ENCODE data around the gene OSBPL5. TPM values are rescaled to one million over a fixed set of nuclear protein-coding genes. Genes with fewer than 3 reads are reported as not detected.

The OSBPL5 gene
- total RNA-seq, 1 experiment from 2014 or later = 9.6 TPM

DNA sequence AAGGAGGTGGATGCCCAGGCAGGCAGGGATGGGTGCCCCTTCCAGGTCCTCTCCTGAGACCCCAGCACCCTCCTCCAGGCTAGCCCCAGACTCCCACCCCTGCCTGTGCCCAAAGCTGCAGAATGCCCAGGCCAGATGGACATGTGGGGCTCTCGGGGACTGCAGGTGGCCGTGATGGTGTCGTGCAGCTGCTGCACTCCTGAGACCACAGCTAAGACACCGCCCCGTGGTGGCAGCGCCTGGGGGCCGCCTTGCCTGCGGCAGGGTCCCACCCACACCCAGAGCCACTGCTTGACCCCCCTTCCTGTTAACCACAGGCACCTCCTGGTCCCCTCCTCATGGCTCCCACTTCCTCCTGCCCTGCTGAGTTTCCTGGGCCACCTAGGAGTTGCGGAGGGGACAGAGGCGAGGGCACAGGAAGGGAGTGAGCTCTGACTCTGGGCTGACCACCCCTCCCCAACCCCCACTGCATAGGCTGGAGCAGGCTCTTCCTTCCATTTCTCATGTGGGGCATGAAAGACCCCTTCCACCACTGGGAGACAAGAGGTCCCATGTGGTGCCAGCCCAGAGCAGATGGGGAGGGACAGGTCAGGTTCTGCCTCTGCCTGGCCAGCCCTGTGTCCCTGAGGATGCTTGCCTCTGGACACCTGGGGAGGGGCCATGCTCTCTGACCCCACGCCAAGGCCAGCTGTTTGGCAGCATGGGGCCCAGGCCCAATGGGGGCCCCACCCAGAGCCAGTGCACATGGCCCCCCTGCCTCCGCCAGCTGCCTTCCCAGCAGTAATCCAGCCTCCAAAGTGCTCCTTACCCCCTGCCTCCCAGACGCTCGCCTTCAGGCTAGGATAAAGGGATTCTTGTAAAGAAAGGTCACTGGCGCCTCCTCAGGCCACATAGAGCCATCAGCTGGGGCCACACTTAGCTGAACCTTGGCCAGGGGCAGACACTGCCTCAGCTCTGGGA lies 29.3 kb downstream of the OSBPL5 start:
- DNase-seq (ENCODE audit: low read depth) = no peak

DNA sequence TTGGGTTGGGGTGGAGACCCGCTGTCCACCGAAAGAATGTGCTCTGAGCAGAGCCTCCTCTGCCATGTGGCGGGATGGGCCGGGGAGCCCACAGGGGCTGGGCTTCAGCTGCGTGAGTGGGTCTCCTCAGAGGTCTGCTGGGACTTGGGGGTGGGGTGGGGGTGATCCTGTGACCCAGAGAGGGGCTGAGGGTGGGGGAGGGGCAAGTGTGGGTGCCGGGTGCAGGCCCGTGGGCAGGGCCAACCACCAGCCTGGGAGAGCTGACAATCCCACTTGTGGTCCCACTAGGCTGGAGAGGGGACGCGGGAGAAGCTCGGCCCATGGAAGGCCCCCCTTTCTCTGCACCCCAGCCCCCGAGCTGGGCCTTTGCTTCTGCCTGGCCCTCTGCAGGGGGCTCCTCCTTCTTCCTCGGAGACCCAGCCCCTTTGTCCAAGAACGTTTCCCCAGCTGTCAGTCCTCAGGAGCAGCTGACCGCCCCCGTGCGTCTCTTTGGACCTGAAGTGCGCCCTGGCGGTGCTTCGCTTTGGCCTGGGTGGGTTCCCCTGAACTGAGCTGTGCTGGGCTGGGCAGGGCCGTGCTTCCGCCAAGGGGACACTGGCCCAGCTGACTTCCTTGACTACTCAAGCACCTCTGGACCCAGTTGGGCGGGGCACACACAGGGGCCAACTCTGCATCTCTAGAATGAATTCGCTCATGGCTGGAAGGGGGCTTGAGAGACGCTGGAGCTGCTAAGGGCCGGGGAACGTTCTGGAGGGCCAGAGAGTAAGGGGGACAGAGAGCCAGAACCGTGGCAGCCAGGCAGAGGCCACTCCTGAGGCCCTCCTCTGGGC lies 30.2 kb downstream of the OSBPL5 start:
- DNase-seq (ENCODE audit: low read depth) = no peak

DNA sequence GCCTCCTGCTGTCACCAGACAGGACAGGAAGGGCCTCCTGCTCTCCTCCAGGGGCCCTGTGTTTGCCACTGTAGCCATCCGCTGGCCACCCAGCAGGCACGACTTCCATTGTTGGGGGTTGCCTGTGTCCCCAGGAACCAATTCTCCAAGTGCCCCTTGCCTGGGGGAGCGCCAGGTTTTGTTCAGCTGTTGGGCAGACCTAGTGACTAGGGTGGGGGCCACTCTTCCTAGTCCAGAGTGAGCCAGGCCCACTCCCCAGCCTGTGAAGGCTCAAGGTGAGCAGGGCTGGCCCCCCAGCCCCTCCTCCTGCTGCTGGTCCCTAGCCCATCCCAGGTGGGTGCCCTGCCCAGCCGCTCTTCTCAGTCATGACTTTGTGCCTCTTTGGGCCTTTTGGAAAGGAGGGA lies 30.9 kb downstream of the OSBPL5 start:
- DNase-seq (ENCODE audit: low read depth) = no peak

DNA sequence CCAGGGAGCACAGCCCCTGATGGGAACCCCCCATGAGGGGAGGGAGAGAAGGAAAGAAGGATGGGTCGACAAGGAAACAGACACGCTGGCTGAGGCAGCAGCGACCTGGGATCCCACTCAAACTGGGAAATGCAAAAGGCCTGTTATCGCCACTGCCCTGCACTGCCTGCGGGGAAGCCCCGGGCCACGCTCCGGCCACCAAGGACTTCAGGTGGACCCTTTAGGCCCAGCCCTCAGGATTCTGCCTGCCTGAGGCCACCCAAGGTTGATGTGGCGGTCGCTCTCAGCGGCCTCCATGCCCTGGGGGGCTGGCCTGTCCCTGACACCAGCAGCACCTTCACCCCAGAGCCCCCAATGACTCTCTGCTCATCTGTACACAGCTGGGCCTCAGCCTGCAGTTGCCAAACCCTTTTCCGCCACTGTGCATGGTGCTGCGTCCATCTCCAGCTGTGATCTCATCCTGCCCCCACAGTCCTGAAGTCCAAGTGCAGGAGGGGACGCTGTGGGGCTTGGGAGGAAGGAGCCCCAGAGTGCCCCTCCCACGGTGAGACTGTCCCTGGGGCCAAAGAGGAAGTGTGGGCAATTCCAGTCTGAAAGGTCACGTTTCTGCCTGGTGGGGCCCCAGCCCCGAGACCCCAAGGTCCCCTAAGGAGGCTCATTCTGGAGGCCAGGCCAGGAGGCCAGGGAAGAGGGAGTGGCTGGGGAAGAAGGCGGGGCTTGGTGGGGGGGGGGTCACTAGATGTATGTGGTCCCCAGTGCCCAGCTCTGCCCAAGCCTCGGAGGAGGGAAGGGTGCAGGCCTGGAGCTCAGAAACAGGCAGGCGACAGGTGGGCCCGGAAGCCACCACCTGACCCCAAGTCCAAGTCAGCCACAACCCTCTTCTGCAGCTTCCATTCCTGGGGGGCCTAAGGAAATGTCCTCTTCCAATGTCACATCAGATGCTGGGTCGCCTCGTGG lies 31.6 kb downstream of the OSBPL5 start:
- DNase-seq (ENCODE audit: low read depth) = no peak

- no peak for DNase-seq (ENCODE audit: low read depth)
Observed at GRCh38 chr11:3132831-3133260, 32.3 kb downstream of the OSBPL5 start.

- DNase-seq (ENCODE audit: low read depth) = no peak
Observed at GRCh38 chr11:3132271-3132781, 32.8 kb downstream of the OSBPL5 start.

DNA sequence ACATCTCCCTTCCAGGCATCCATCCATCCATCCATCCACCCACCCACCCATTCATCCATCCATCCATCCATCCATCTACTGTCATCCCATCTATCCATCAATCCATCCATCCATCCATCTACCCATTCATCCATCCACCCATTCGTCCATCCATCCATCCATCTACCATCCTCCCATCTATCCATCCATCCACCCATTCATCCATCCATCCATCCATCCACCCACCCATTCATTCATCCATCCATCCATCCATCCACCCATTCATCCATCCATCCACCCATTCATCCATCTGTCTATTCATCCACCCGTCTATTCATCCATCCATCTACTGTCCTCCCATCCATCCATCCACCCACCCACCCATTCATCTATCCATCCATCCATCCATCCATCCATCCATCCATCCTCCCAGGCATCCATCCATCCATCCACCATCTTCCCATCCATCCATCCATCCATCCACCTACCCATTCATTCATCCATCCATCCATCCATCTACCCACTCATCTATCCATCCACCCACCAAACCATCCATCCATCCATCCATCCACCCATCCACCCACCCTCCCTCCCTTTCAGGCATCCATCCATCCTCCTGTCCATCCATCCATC lies 33.7 kb downstream of the OSBPL5 start:
- no peak for DNase-seq (ENCODE audit: low read depth)

DNA sequence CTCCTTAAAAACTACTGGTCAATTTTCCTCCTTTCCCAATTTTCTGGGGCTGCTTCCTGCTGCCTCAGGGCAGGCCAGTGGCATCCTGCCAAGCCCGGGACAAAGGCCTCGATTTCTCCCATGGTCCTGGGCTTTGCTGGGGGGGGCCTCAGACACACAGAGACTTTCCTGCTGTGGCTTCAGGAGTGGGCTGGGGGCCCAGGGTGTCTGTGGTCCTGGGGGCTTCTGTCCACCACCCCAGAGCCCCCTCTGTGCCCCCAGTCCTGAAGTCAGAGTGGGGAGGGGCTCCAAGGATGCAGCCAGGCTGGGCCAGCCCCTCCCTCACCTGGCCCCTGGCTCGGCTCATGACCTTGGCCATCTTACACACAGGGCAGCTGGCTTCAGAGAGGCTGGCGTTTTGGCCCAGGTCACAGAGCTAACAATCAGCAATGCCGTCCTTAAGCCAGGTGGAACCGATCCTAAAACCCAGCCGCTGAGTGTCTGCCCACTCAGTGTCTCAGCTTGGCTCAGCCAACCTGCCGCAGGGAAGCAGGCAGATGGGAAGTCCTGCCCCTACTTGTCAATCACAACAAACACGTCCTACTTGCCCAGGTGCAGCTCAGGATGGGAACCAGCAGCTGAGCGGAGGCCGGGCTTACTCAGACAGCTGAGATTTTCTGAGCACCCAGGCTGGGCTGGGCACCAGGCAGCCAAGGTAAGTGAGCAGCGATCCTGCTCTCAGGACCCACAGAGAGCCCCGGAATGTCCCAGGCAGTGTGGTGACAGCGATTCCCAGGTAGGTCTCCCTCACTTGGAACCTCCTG lies 34.6 kb downstream of the OSBPL5 start:
- DNase-seq (ENCODE audit: low read depth) = no peak

GRCh38 chr11:3129591-3130268 lies 35.4 kb downstream of the OSBPL5 start:
- no peak for DNase-seq (ENCODE audit: low read depth)

DNA sequence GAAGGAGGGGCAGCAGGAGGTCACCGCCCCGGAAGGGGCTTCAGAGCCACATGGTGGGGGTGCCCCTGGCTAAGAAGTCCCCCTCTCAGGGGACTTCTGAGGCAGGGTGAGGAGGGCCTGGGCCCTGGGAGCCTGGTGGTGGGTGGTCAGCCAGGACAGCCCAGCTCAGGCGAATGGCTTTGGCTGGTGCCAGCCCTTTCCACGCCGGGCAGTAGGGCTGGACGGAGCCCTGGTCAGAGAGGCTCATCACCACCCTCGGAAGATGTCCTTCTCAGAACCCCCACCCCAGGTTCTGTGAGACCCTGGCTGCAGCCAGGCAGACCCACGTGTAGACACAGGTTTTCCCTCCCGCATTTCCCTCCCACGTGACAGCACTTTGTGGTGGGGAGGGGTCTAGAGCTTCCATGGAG lies 35.9 kb downstream of the OSBPL5 start:
- no peak for DNase-seq (ENCODE audit: low read depth)

GRCh38 chr11:3128356-3129180 lies 36.5 kb downstream of the OSBPL5 start:
- no peak for DNase-seq (ENCODE audit: low read depth)

DNA sequence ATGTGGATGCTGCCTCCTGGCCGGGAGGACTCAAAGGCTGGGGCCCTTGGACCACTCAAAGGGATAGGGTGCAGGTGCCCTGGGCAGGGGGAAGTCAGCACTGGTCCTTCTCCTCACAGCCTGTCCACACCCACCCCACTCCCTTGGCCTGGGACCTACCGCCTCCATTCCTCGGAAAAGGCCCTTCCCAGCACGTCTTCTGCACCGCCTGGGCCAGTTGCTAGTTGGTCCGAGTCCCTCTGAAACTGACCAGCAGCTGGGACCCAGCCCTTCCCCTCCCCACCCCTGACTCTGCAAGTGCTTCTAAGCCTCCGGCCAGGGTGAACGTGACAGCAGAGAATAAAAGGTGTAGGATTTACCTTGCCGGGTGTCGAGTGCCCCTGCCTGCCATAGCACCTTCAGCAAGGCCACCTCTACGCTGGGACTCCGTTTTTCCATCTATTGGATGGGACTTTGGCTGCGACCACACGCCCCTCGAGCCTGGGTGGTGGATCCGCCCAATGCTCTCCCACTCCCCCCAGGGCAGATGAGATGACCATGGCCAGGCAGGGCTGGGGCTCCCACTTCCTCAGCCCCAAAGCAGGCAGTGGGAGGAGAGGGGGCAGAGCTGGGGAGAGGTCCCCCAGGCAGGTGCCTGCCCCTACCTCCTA lies 37.3 kb downstream of the OSBPL5 start:
- DNase-seq (ENCODE audit: low read depth) = no peak

- DNase-seq (ENCODE audit: low read depth) = no peak
Observed at GRCh38 chr11:3126901-3127691, 38.0 kb downstream of the OSBPL5 start.

- no peak for DNase-seq (ENCODE audit: low read depth)
Observed at GRCh38 chr11:3126207-3126865, 38.8 kb downstream of the OSBPL5 start.

GRCh38 chr11:3124821-3125220 lies 40.3 kb downstream of the OSBPL5 start:
- DNase-seq (ENCODE audit: low read depth) = no peak
